Gastrocnemius medialis (tissue), 4 donors: Measurements from ENCODE around the gene SLC2A2. TPM values are rescaled to one million over a fixed set of nuclear protein-coding genes. Genes with fewer than 3 reads are reported as not detected.

Experiments used
- ATAC-seq, 2 donors: fragments of 150-250 bp; one replicate each; pipeline ENCODE4 v1.9.1; 2016
- DNase-seq, 2 donors: peaks; one replicate each; pipeline ENCODE4 v3.0.0-alpha.2; 2019
- H3K27ac ChIP-seq, 4 donors: fragments of 200-600 bp; sonication (generic); 1 replicate in 1 of 4; 2 replicates in 3 of 4; pipeline ENCODE4 v1.5.1; 2016 to 2018; ENCODE audit warnings: mild to moderate bottlenecking in 2 of 4, moderate library complexity in 1 of 4
- H3K27me3 ChIP-seq, 3 donors: fragments of 200-600 bp; sonication (generic) in 2 of 3; 1 replicate in 1 of 3; 2 replicates in 2 of 3; pipeline versions ENCODE4 v1.5.1 to v1.6.0; 2016 to 2019; ENCODE audit warnings: mild to moderate bottlenecking in 1 of 3, moderate library complexity in 1 of 3
- H3K36me3 ChIP-seq, 2 donors: fragments of 200-600 bp; sonication (generic) in 1 of 2; one replicate each; pipeline ENCODE4 v1.5.1; 2017 to 2018
- H3K4me1 ChIP-seq, 2 donors: fragments of 200-600 bp; sonication (generic) in 1 of 2; one replicate each; pipeline ENCODE4 v1.5.1; 2016 to 2017; ENCODE audit warnings: mild to moderate bottlenecking in 2 of 2
- H3K4me3 ChIP-seq, 4 donors: fragments of 200-600 bp; sonication (generic) in 3 of 4; 1 replicate in 1 of 4; 2 replicates in 3 of 4; pipeline ENCODE4 v1.5.1; 2016 to 2019; ENCODE audit warnings: mild to moderate bottlenecking in 2 of 4
- H3K9me3 ChIP-seq, 3 donors: fragments of 200-600 bp; sonication (generic) in 2 of 3; 1 replicate in 1 of 3; 2 replicates in 2 of 3; pipeline ENCODE4 v1.5.1; 2016 to 2019
- POLR2A ChIP-seq, 2 donors: fragments of 450-650 bp; IDR thresholded peaks; one replicate each; pipeline ENCODE4 v1.6.1; 2017; ENCODE audit warnings: antibody characterized with exemption in 2 of 2, mild to moderate bottlenecking in 2 of 2, moderate library complexity in 2 of 2
- in situ Hi-C, 4 donors: fragments of 200-750 bp; cut with MboI; loops; one replicate each; pipeline versions ENCODE4 v1.15.0 to v1.8.0; 2017; ENCODE audit warnings: low sequenced_read_pairs in 4 of 4
- intact Hi-C: fragments of 100-400 bp; cut with DNase I; formaldehyde crosslinking; loops from one replicate; pipeline ENCODE4 v1.15.1; 2023; ENCODE audit warnings: low total_unique reads
- total RNA-seq, 4 donors: library from RNA; depleted of rRNA; stranded (reverse); fragments of >200 nt; gene quantifications; one replicate each; pipeline versions ENCODE4 v1.1.0 to v1.2.3, GENCODE V29; 2016
- TF ChIP-seq, protein P1 (sequence below), 5 experiments: fragments of 450-650 bp in 3 of 5; fragments of 200-600 bp in 2 of 5; sonication (generic) in 2 of 5; IDR thresholded peaks in 4 of 5; conservative IDR thresholded peaks in 1 of 5; 1 replicate in 4 of 5; 2 replicates in 1 of 5; pipeline ENCODE4 v1.5.1; 2016 to 2019; ENCODE audit warnings: antibody characterized with exemption in 5 of 5, mild to moderate bottlenecking in 3 of 5, moderate library complexity in 3 of 5

The SLC2A2 gene
- total RNA-seq, 4 donors from 2014 or later = 0.26 to 0.51 TPM; not detected in 2

DNA sequence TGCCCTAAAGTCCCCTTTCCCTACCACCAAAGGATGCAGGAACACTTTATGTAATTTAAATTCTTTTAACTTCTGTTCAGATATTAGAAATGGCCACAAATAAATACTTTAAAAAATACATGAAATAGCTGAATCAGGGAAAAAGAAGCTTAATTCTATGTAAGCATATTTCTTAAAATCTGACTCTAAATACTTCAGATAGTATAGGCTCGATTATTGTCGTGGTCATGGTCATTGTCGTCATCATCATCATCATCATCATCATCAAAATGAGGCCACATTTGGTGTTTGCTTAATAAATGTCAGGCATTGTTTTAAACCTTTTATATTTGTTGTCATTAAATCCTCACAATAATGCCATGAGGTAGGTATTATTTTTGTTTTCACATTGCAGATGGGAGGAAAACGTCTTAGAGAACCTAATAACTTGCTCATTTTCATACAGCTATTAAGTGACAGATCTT, 14.6 kb downstream of the SLC2A2 start:
- ATAC-seq = no peak
- in situ Hi-C loops (no loop called here), intact Hi-C loops (no loop called here)
- no peak overlapping the region for H3K4me3 ChIP-seq
- H3K9me3 ChIP-seq = no peaks in the 10 kb centered on the region
- no peaks in the 10 kb centered on the region for H3K27me3 ChIP-seq
- DNase-seq = no peak
- no peak overlapping the region for H3K27ac ChIP-seq
- H3K36me3 ChIP-seq = no peaks in the 10 kb centered on the region
- no peaks in the 10 kb centered on the region for H3K4me1 ChIP-seq
- TF ChIP-seq, protein P1, sequence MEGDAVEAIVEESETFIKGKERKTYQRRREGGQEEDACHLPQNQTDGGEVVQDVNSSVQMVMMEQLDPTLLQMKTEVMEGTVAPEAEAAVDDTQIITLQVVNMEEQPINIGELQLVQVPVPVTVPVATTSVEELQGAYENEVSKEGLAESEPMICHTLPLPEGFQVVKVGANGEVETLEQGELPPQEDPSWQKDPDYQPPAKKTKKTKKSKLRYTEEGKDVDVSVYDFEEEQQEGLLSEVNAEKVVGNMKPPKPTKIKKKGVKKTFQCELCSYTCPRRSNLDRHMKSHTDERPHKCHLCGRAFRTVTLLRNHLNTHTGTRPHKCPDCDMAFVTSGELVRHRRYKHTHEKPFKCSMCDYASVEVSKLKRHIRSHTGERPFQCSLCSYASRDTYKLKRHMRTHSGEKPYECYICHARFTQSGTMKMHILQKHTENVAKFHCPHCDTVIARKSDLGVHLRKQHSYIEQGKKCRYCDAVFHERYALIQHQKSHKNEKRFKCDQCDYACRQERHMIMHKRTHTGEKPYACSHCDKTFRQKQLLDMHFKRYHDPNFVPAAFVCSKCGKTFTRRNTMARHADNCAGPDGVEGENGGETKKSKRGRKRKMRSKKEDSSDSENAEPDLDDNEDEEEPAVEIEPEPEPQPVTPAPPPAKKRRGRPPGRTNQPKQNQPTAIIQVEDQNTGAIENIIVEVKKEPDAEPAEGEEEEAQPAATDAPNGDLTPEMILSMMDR (IDR thresholded peaks at IDR 0.05 in 4 of 5, conservative IDR thresholded peaks at IDR 0.05 in 1 of 5) = no peak
- TF ChIP-seq POLR2A (IDR thresholded peaks at IDR 0.05) = no peak

DNA sequence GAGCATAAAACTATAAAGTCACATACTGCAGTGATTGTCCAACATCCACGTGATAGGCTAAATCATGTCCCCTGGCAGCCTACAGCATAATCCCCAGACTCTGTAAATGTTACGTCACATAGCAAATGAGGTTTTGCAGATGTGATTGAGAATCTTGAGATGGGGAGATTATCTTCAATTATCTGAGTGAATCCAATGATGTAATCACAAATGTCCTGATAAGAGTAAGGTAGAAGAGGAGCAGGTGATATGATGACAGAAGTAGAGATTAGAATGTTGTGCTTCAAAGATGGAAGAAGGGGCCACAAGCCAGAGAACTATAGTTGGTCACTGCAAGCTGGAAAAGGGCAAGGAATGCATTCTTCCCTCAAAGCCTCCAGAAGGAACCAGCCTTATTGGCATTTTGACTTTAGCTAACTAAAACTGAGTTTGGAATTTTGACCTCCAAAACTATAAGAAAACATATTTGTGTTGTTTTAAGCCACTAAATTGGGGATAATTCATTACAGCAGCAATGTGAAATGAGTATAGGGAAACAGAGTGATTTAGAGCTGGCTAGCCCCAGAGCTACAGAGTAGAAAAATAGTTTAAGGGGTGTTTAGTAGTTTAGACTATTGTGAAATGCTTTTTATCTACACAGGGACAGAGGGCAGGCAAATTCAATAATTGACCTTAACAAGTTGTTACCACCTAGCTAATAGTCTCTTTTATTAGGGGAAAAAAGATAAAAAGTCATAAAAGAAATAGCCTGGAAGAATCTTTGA, 15.2 kb downstream of the SLC2A2 start:
- DNase-seq (no peak), ATAC-seq (no peak)
- Histone ChIP-seq H3K36me3 (no peaks in the 10 kb centered on the region), H3K4me3 (no peak overlapping the region), H3K27me3 (no peaks in the 10 kb centered on the region), H3K27ac (no peak overlapping the region), H3K9me3 (no peaks in the 10 kb centered on the region), H3K4me1 (no peaks in the 10 kb centered on the region)
- TF ChIP-seq, protein P1 (IDR thresholded peaks at IDR 0.05 in 4 of 5, conservative IDR thresholded peaks at IDR 0.05 in 1 of 5) = no peak
- in situ Hi-C loops (no loop called here), intact Hi-C loops (no loop called here)

DNA sequence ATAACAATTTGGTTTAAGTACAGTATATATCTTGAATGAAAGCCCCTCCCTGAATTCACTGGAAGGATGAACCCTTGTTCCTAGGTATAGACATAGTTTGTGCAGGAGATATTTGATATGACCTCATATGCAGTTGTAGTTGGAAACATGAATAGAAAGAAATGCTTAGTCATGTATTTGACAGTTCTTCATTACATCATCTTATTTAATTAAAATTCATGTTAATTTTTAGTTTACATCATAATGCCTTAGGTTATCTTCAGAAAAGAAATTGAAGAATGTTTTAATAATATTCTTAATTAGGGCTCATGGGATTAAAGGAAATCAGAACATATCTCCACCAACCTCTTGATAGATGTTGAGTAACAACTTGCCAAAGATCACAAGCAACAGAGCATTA, 19.2 kb downstream of the SLC2A2 start:
- in situ Hi-C loops (no loop called here), intact Hi-C loops (no loop called here)
- no peak for ATAC-seq
- no peak for DNase-seq
- H3K36me3 ChIP-seq = no peaks in the 10 kb centered on the region
- H3K27me3 ChIP-seq = no peaks in the 10 kb centered on the region
- H3K9me3 ChIP-seq = no peaks in the 10 kb centered on the region
- no peak for TF ChIP-seq POLR2A (IDR thresholded peaks at IDR 0.05)
- TF ChIP-seq, protein P1 (IDR thresholded peaks at IDR 0.05 in 4 of 5, conservative IDR thresholded peaks at IDR 0.05 in 1 of 5) = no peak
- no peak overlapping the region for H3K4me3 ChIP-seq
- no peaks in the 10 kb centered on the region for H3K4me1 ChIP-seq
- no peak overlapping the region for H3K27ac ChIP-seq

DNA sequence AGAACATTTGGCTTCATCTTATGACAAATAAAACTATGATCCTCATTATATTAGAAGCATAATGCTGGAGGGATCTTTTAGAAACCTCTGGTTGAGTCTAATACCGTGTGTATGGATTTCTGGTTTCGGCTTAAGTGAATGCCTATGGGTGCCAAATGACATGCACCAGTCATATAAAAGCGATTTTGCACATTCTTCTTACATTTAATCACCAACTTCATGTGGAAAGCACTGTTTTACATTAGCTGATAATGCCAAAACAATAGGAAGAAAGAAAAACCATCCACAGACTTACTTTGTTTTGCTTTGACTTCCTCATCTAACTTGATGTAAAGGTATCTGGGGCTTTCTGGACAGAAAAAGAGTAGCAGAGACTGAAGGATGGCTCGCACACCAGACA, 20.9 kb downstream of the SLC2A2 start:
- Histone ChIP-seq H3K9me3 (no peaks in the 10 kb centered on the region), H3K27ac (no peak overlapping the region), H3K36me3 (no peaks in the 10 kb centered on the region), H3K4me3 (no peak overlapping the region), H3K27me3 (no peaks in the 10 kb centered on the region), H3K4me1 (no peaks in the 10 kb centered on the region)
- intact Hi-C loops (no loop called here), in situ Hi-C loops (no loop called here)
- DNase-seq (no peak), ATAC-seq (no peak)
- TF ChIP-seq POLR2A (IDR thresholded peaks at IDR 0.05) = no peak
- TF ChIP-seq, protein P1 (IDR thresholded peaks at IDR 0.05 in 4 of 5, conservative IDR thresholded peaks at IDR 0.05 in 1 of 5) = no peak
